ENCODE results near the gene CYBRD1. TPM values are rescaled to one million over a fixed set of nuclear protein-coding genes. Genes with fewer than 3 reads are reported as not detected.

CYBRD1 gene
- 6.5 and 9.7 TPM in 2 replicates for total RNA-seq (2022)
- percentile 46 among the genes with signal in this experiment for Bru-seq, nascent RNA
- percentile 55 among the genes with signal in this experiment for BruChase-seq, experiment 1, labeled RNA remaining after a 2-hour chase
- percentile 56 among the genes with signal in this experiment for BruChase-seq, experiment 2, labeled RNA remaining after a 6-hour chase
- long read RNA-seq, full-length matches to known transcripts: 8 of 9 reads
- long read RNA-seq, partial matches to known transcripts: 0 of 9 reads
- long read RNA-seq, other reads (novel, unspliced or antisense): 1 of 9 reads

- ChIA-PET POLR2A (interaction anchor here (0.7 kb wide), 1 partner anchor 593 kb away, joined by 3 read pairs; the partner anchor contains the start of gene GORASP2), CTCF (no interaction called here)
- H3K36me3 Mint-ChIP-seq (ENCODE audit: insufficient read depth, unreplicated experiment): no peaks in the 10 kb centered on the region
- Histone ChIP-seq H3K9me3 (no peaks in the 10 kb centered on the region), H3K36me3 (ENCODE audit: control insufficient read depth, insufficient read depth, low read length) (no peaks in the 10 kb centered on the region), H3K4me1 (peaks cover 11% of the 10 kb centered on the region; the same call in 1 of the 2 replicates), H3K4me3 (ENCODE audit: low read depth, low read length) (peak within 1 kb of the TSS; percentile 50), H3K27me3 (replicated peaks; ENCODE audit: control insufficient read depth, insufficient read depth, low read length) (no peaks in the 10 kb centered on the region)
- intact Hi-C loops (cut with micrococcal nuclease; ENCODE audit: unreplicated experiment): loop anchor here (5.0 kb wide), 1 partner anchor 90 kb away; the partner anchor contains the start of genes DCAF17 and METTL8
- no peak within 1 kb of the TSS for H3K27ac Mint-ChIP-seq (ENCODE audit: unreplicated experiment)
- peak; percentile 50 to 59 for DNase-seq
- peaks cover 8% of the 10 kb centered on the region for H3K27me3 Mint-ChIP-seq (ENCODE audit: insufficient read depth, unreplicated experiment)
- TF ChIP-seq, protein P1, sequence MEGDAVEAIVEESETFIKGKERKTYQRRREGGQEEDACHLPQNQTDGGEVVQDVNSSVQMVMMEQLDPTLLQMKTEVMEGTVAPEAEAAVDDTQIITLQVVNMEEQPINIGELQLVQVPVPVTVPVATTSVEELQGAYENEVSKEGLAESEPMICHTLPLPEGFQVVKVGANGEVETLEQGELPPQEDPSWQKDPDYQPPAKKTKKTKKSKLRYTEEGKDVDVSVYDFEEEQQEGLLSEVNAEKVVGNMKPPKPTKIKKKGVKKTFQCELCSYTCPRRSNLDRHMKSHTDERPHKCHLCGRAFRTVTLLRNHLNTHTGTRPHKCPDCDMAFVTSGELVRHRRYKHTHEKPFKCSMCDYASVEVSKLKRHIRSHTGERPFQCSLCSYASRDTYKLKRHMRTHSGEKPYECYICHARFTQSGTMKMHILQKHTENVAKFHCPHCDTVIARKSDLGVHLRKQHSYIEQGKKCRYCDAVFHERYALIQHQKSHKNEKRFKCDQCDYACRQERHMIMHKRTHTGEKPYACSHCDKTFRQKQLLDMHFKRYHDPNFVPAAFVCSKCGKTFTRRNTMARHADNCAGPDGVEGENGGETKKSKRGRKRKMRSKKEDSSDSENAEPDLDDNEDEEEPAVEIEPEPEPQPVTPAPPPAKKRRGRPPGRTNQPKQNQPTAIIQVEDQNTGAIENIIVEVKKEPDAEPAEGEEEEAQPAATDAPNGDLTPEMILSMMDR (IDR thresholded peaks at IDR 0.05; ENCODE audit: insufficient read depth in 1 of 2, low read depth in 1 of 2, low read length in 1 of 2, severe bottlenecking in 1 of 2, unreplicated experiment in 1 of 2): no peak
- H3K9me3 Mint-ChIP-seq (ENCODE audit: unreplicated experiment): no peaks in the 10 kb centered on the region
- BruUV-seq (replicated peaks): no TSS peak
- no peaks in the 10 kb centered on the region for H3K4me1 Mint-ChIP-seq (ENCODE audit: low read depth, unreplicated experiment)
- peak within 1 kb of the TSS; percentile 82 for H3K4me3 Mint-ChIP-seq (ENCODE audit: unreplicated experiment)
Measured at GRCh38 chr2:171522052-171522787, at the start of gene CYBRD1. Gene CYBRD1 (plus strand): TSS chr2:171522474. CDS start chr2:171522546, 72 bp downstream.

DNA sequence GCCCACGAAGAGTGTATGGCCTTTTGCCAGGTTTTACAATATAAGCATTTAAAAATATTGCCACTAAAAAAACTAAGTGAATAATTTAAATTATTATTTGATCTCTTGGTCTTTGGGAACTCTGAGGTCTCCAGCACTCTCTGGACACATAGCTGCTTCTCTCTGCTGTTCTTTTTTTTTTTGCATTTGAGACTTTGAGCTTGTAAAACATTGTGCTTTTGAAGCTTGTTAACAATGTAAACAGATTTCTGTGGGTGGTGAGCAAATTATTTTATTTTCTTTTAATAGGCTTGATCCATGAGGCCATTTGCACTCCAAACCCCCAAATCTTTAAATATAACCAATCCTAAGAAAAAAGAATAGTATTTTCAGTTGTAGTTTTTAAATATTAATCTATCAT is 46.3 kb upstream of the CYBRD1 start:
- no peaks in the 10 kb centered on the region for H3K9me3 Mint-ChIP-seq (ENCODE audit: unreplicated experiment)
- BruUV-seq (replicated peaks): no TSS peak
- POLR2A ChIA-PET: no interaction called here
- TF ChIP-seq, protein P1 (IDR thresholded peaks at IDR 0.05; ENCODE audit: insufficient read depth in 1 of 2, low read depth in 1 of 2, low read length in 1 of 2, severe bottlenecking in 1 of 2, unreplicated experiment in 1 of 2): no peak
- no peak for DNase-seq
- H3K4me1 Mint-ChIP-seq (ENCODE audit: low read depth, unreplicated experiment): peaks cover 2% of the 10 kb centered on the region
- CTCF ChIA-PET: no interaction called here
- no peaks in the 10 kb centered on the region for H3K27me3 Mint-ChIP-seq (ENCODE audit: insufficient read depth, unreplicated experiment)
- no peak overlapping the region for H3K4me3 ChIP-seq (ENCODE audit: low read depth, low read length)
- H3K9me3 ChIP-seq: no peaks in the 10 kb centered on the region
- no peak overlapping the region for H3K4me3 Mint-ChIP-seq (ENCODE audit: unreplicated experiment)
- no peaks in the 10 kb centered on the region; the same call in none of the 2 replicates for H3K36me3 ChIP-seq (ENCODE audit: control insufficient read depth, insufficient read depth, low read length)
- no peak overlapping the region for H3K27ac Mint-ChIP-seq (ENCODE audit: unreplicated experiment)
- H3K4me1 ChIP-seq: no peaks in the 10 kb centered on the region; the same call in 1 of the 2 replicates
- H3K36me3 Mint-ChIP-seq (ENCODE audit: insufficient read depth, unreplicated experiment): peaks cover 14% of the 10 kb centered on the region
- intact Hi-C loops (cut with micrococcal nuclease; ENCODE audit: unreplicated experiment): no loop called here
- H3K27me3 ChIP-seq (replicated peaks; ENCODE audit: control insufficient read depth, insufficient read depth, low read length): no peaks in the 10 kb centered on the region

- TF ChIP-seq, protein P1 (IDR thresholded peaks at IDR 0.05; ENCODE audit: insufficient read depth in 1 of 2, low read depth in 1 of 2, low read length in 1 of 2, severe bottlenecking in 1 of 2, unreplicated experiment in 1 of 2): no peak
- CTCF ChIA-PET: no interaction called here
- peaks cover 1% of the 10 kb centered on the region for H3K36me3 ChIP-seq (ENCODE audit: control insufficient read depth, insufficient read depth, low read length)
- H3K9me3 ChIP-seq: no peaks in the 10 kb centered on the region
- H3K27me3 ChIP-seq (replicated peaks; ENCODE audit: control insufficient read depth, insufficient read depth, low read length): no peaks in the 10 kb centered on the region
- peaks cover 15% of the 10 kb centered on the region for H3K36me3 Mint-ChIP-seq (ENCODE audit: insufficient read depth, unreplicated experiment)
- H3K4me1 ChIP-seq: peaks cover 13% of the 10 kb centered on the region; the same call in 1 of the 2 replicates
- intact Hi-C loops (cut with micrococcal nuclease; ENCODE audit: unreplicated experiment): no loop called here
- peaks cover 18% of the 10 kb centered on the region for H3K4me1 Mint-ChIP-seq (ENCODE audit: low read depth, unreplicated experiment)
- BruUV-seq (replicated peaks): no TSS peak
- POLR2A ChIA-PET: no interaction called here
- H3K27ac Mint-ChIP-seq (ENCODE audit: unreplicated experiment): no peak overlapping the region
- H3K4me3 Mint-ChIP-seq (ENCODE audit: unreplicated experiment): no peak overlapping the region
- H3K27me3 Mint-ChIP-seq (ENCODE audit: insufficient read depth, unreplicated experiment): no peaks in the 10 kb centered on the region
- no peak overlapping the region for H3K4me3 ChIP-seq (ENCODE audit: low read depth, low read length)
- no peaks in the 10 kb centered on the region for H3K9me3 Mint-ChIP-seq (ENCODE audit: unreplicated experiment)
- DNase-seq: no peak
Measured at GRCh38 chr2:171478345-171478744, 43.9 kb upstream of the CYBRD1 start.

All from Caco-2 (cell line).